Lower lobe of right lung (tissue), 2 donors: ENCODE measurements around the gene USH1C. TPM values are rescaled to one million over a fixed set of nuclear protein-coding genes. Genes with fewer than 3 reads are reported as not detected.

ENCODE experiments used
- ATAC-seq, 2 donors: fragments of 200-7000 bp; cut with Tn5 transposase; one replicate each; pipeline ENCODE4 v1.9.1; 2020 to 2022; ENCODE audit warnings: mild to moderate bottlenecking in 2 of 2, moderate library complexity in 2 of 2
- DNase-seq: peaks from one replicate; pipeline ENCODE4 v3.0.0-alpha.2; 2020
- H3K27ac ChIP-seq: fragments of 200-600 bp; one replicate; pipeline ENCODE4 v1.8.0; 2022
- H3K27me3 ChIP-seq: fragments of 200-600 bp; one replicate; pipeline ENCODE4 v1.8.0; 2022; ENCODE audit warnings: low read depth
- H3K36me3 ChIP-seq: fragments of 200-600 bp; one replicate; pipeline ENCODE4 v1.8.0; 2022; ENCODE audit warnings: mild to moderate bottlenecking
- H3K4me1 ChIP-seq: fragments of 200-600 bp; one replicate; pipeline ENCODE4 v1.8.0; 2022
- H3K4me3 ChIP-seq: fragments of 200-600 bp; one replicate; pipeline ENCODE4 v1.8.0; 2022; ENCODE audit warnings: mild to moderate bottlenecking
- H3K9me3 ChIP-seq: fragments of 200-600 bp; one replicate; pipeline ENCODE4 v1.8.0; 2022
- intact Hi-C: fragments of 100-400 bp; cut with DNase I; formaldehyde crosslinking; loops from one replicate; pipeline ENCODE4 v1.11.0; 2022
- total RNA-seq: library from RNA; stranded (reverse); fragmentation: NEBNext Ultra II Directional; extraction: Animal tissue kit (Norgen Biotek cat#: 25700); gene quantifications from one replicate; pipeline ENCODE4 v1.2.1, GENCODE V29; 2021
- TF ChIP-seq, protein P1 (sequence below): fragments of 200-600 bp; IDR thresholded peaks from one replicate; pipeline ENCODE4 v1.8.0; 2022; ENCODE audit warnings: antibody characterized with exemption, mild to moderate bottlenecking
- donor health status: DM: no; HTN: yes; CAD: no; lungs with severe emphysema.

USH1C gene
- total RNA-seq, 1 donor from 2014 or later: 0.30 TPM

- no peak overlapping the region for H3K4me3 ChIP-seq
- TF ChIP-seq, protein P1, sequence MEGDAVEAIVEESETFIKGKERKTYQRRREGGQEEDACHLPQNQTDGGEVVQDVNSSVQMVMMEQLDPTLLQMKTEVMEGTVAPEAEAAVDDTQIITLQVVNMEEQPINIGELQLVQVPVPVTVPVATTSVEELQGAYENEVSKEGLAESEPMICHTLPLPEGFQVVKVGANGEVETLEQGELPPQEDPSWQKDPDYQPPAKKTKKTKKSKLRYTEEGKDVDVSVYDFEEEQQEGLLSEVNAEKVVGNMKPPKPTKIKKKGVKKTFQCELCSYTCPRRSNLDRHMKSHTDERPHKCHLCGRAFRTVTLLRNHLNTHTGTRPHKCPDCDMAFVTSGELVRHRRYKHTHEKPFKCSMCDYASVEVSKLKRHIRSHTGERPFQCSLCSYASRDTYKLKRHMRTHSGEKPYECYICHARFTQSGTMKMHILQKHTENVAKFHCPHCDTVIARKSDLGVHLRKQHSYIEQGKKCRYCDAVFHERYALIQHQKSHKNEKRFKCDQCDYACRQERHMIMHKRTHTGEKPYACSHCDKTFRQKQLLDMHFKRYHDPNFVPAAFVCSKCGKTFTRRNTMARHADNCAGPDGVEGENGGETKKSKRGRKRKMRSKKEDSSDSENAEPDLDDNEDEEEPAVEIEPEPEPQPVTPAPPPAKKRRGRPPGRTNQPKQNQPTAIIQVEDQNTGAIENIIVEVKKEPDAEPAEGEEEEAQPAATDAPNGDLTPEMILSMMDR: no peak
- ATAC-seq: no peak
These were observed 3.4 kb downstream of the USH1C start for GRCh38 chr11:17540807-17541206.

DNA sequence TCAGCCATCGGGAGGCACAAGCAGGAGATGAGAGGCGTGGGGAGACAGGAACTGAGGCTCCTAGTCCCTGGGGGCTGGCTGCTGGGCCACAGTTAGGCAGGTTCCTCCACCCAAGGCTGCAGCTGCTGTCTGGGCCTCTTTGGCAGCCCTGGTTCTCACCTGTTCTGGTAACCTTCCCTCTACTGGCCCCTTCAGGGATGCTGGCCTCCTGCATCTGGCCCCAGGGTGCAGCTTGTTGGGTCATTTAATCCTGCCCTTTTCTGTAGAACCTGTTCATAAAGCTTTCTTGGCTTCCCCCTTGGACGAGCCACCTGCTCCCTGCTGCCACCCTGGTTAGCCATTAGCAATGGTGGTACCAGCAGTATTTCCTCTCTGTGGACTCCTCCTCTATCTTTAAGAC, 5.5 kb downstream of the USH1C start:
- Histone ChIP-seq H3K27me3 (no peaks in the 10 kb centered on the region), H3K27ac (no peak overlapping the region), H3K4me3 (no peak overlapping the region), H3K36me3 (no peaks in the 10 kb centered on the region), H3K4me1 (no peaks in the 10 kb centered on the region), H3K9me3 (no peaks in the 10 kb centered on the region)
- TF ChIP-seq, protein P1: no peak
- DNase-seq (no peak), ATAC-seq (no peak)
- intact Hi-C loops: no loop called here

More at GRCh38 chr11:17540807-17541206, 3.4 kb downstream of the USH1C start:
- H3K36me3 ChIP-seq: no peaks in the 10 kb centered on the region
- no peak overlapping the region for H3K27ac ChIP-seq
- no peak for DNase-seq
- H3K27me3 ChIP-seq: peaks cover 7% of the 10 kb centered on the region
- peaks cover 3% of the 10 kb centered on the region for H3K4me1 ChIP-seq
- H3K9me3 ChIP-seq: no peaks in the 10 kb centered on the region
- intact Hi-C loops: no loop called here

DNA sequence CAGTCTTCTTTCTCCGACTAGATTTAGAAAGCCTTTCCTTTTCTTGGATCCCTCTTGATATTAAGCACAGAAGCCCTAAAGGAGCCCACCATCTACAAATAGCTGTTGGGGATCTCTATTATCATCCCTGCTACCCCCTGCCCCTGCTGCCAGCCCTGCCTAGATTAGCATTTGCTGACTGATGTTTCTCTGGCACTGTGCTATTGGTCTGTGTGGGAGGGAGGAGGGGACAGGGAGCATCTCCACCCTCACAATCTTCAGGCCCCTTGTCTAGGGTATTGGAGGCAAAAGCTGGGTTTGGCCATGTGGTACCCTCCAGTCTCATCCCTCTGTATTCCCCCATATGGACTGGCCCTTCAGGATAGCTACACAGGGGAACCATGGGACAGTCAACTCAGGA, 6.2 kb downstream of the USH1C start:
- no peak overlapping the region for H3K4me3 ChIP-seq
- H3K4me1 ChIP-seq: no peaks in the 10 kb centered on the region
- ATAC-seq: no peak
- H3K9me3 ChIP-seq: no peaks in the 10 kb centered on the region
- H3K27ac ChIP-seq: no peak overlapping the region
- H3K27me3 ChIP-seq: no peaks in the 10 kb centered on the region
- TF ChIP-seq, protein P1: no peak
- intact Hi-C loops: no loop called here
- DNase-seq: no peak
- H3K36me3 ChIP-seq: no peaks in the 10 kb centered on the region

GRCh38 chr11:17537261-17537660, 7.0 kb downstream of the USH1C start:
- Histone ChIP-seq H3K36me3 (no peaks in the 10 kb centered on the region), H3K27ac (no peak overlapping the region), H3K9me3 (no peaks in the 10 kb centered on the region), H3K4me1 (no peaks in the 10 kb centered on the region), H3K4me3 (no peak overlapping the region), H3K27me3 (no peaks in the 10 kb centered on the region)
- ATAC-seq: no peak
- TF ChIP-seq, protein P1: no peak
- no peak for DNase-seq
- intact Hi-C loops: no loop called here

DNA sequence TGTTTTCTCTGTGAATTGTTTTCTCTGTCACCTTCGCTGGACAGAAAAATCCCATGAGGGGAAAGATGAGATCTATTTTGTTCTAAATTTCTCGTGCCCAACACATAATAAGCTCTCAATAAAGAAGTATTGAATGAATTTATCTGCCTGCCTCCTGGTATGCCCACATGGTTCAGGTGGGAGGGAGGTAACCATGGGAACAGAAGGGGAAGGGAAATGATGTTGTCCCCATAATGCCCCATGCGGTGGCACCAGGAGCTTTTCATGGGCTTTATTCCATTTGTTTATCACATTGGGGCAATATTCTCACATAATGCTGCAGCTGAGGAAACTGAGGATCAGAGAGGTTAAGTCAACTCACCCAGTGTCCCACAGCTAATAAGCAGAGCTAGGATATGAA, 8.7 kb downstream of the USH1C start:
- intact Hi-C loops: no loop called here
- ATAC-seq (no peak), DNase-seq (no peak)
- no peak overlapping the region for H3K27ac ChIP-seq
- no peaks in the 10 kb centered on the region for H3K4me1 ChIP-seq
- no peaks in the 10 kb centered on the region for H3K9me3 ChIP-seq
- H3K36me3 ChIP-seq: no peaks in the 10 kb centered on the region
- no peak overlapping the region for H3K4me3 ChIP-seq
- TF ChIP-seq, protein P1: no peak
- no peaks in the 10 kb centered on the region for H3K27me3 ChIP-seq
